HCT116 (cell line): ENCODE results near the gene OR8G5. TPM values are rescaled to one million over a fixed set of nuclear protein-coding genes. Genes with fewer than 3 reads are reported as not detected.

Source experiments
- ATAC-seq: fragments of 200-7000 bp; cut with Tn5 transposase; 2 replicates; pipeline ENCODE4 v1.9.1; 2020; ENCODE audit warnings: mild to moderate bottlenecking, moderate library complexity
- Bru-seq: library from RNA; stranded (reverse); fragments of 400-500 nt; gene quantifications from one replicate; lab custom pipeline; 2021; lab: Mats Ljungman, UMichigan
- BruChase-seq, 2 experiments: library from RNA; stranded (reverse); fragments of 400-500 nt; gene quantifications; one replicate each; lab custom pipeline; 2021; lab: Mats Ljungman, UMichigan
- BruUV-seq: library from RNA; stranded (reverse); fragments of 400-500 nt; replicated peaks from 2 replicates; lab custom pipeline; 2021; lab: Mats Ljungman, UMichigan
- CTCF ChIA-PET: fragments of 300-600 bp; sonication (Branson Sonifier 250); formaldehyde crosslinking; loops from one replicate; lab custom pipeline; 2021; ENCODE audit warnings: antibody characterized with exemption; lab: Charles Lee
- POLR2A ChIA-PET: fragments of 300-600, 350-600 bp; sonication (Branson Sonifier 250); formaldehyde crosslinking; loops from one replicate; lab custom pipeline; 2021; ENCODE audit warnings: antibody characterized with exemption; lab: Charles Lee
- RAD21 ChIA-PET, 2 experiments: fragments of 300-600 bp; sonication (Branson Sonifier 250); formaldehyde crosslinking; loops; one replicate each; lab custom pipeline; 2023; ENCODE audit warnings: low total read pairs in 2 of 2; ENCODE audit not compliant: uncharacterized antibody in 2 of 2, unreplicated experiment in 2 of 2, low non-redundant PET in 1 of 2; lab: Charles Lee
- DNase-seq: peaks from one replicate; pipeline ENCODE4 v3.0.0-alpha.2; 2010; ENCODE audit warnings: low read depth, low spot score
- H2AFZ ChIP-seq: fragments of 200-600 bp; shearing (Covaris generic), sonication (generic); 2 replicates; pipeline ENCODE4 v1.6.1; 2017; ENCODE audit warnings: low read depth, mixed run types, mixed read lengths, antibody characterized with exemption, low read length; ENCODE audit not compliant: poor library complexity, severe bottlenecking
- H3K27ac ChIP-seq: 2 replicates; pipeline ENCODE4 v1.5.1; 2012; ENCODE audit warnings: low read depth, low read length
- H3K27me3 ChIP-seq: fragments of 200-600 bp; sonication (generic); 2 replicates; pipeline ENCODE4 v1.6.1; 2016; ENCODE audit warnings: mixed run types, low read length, mixed read lengths; ENCODE audit not compliant: insufficient read depth
- H3K36me3 ChIP-seq, 2 experiments: fragments of 200-500 bp in 1 of 2; fragments of 200-600 bp in 1 of 2; sonication (Bioruptor generic) in 1 of 2; sonication (generic) in 1 of 2; 2 replicates each; pipeline versions ENCODE4 v1.5.1 to v1.6.1; 2014 to 2016; ENCODE audit warnings: low read length in 2 of 2, inconsistent platforms in 1 of 2, mixed read lengths in 1 of 2, mixed run types in 1 of 2; ENCODE audit not compliant: insufficient read depth in 2 of 2, control insufficient read depth in 1 of 2
- H3K4me1 ChIP-seq, 2 experiments: fragments of 200-600 bp in 1 of 2; sonication (generic) in 1 of 2; 2 replicates each; pipeline versions ENCODE4 v1.5.1 to v1.6.1; 2012 to 2017; ENCODE audit warnings: low read length in 2 of 2, inconsistent platforms in 1 of 2, mild to moderate bottlenecking in 1 of 2, mixed read lengths in 1 of 2, mixed run types in 1 of 2, moderate library complexity in 1 of 2; ENCODE audit not compliant: insufficient read depth in 2 of 2, control insufficient read depth in 1 of 2
- H3K4me2 ChIP-seq: fragments of 200-600 bp; sonication (generic); 2 replicates; pipeline ENCODE4 v1.6.1; 2017; ENCODE audit warnings: mixed run types, low read length, mixed read lengths
- H3K4me3 ChIP-seq, 2 experiments: fragments of 200-600 bp in 1 of 2; sonication (generic) in 1 of 2; replicated peaks in 1 of 2; 2 replicates each; pipeline ENCODE4 v1.5.1; 2011 to 2016; ENCODE audit warnings: low read length in 2 of 2, control low read depth in 1 of 2, low read depth in 1 of 2, mild to moderate bottlenecking in 1 of 2, mixed read lengths in 1 of 2, mixed run types in 1 of 2
- H3K79me2 ChIP-seq: fragments of 200-600 bp; sonication (generic); 2 replicates; pipeline ENCODE4 v1.6.1; 2017; ENCODE audit warnings: mild to moderate bottlenecking, mixed run types, low read length, moderate library complexity, mixed read lengths; ENCODE audit not compliant: insufficient read depth
- H3K9ac ChIP-seq: fragments of 200-600 bp; sonication (generic); 2 replicates; pipeline ENCODE4 v1.6.1; 2016; ENCODE audit warnings: low read length, mixed read lengths
- H3K9me2 ChIP-seq: fragments of 200-600 bp; sonication (generic), shearing (Covaris generic); 2 replicates; pipeline ENCODE4 v1.6.1; 2017; ENCODE audit warnings: mixed run types, mild to moderate bottlenecking, moderate library complexity; ENCODE audit not compliant: insufficient read depth
- H3K9me3 ChIP-seq, 2 experiments: fragments of 200-500 bp in 1 of 2; fragments of 200-600 bp in 1 of 2; sonication (Bioruptor generic) in 1 of 2; sonication (generic) in 1 of 2; 2 replicates each; pipeline ENCODE4 v1.6.1; 2014 to 2017; ENCODE audit warnings: low read length in 2 of 2, mixed read lengths in 2 of 2, inconsistent platforms in 1 of 2, low read depth in 1 of 2, mild to moderate bottlenecking in 1 of 2, mixed run types in 1 of 2, moderate library complexity in 1 of 2; ENCODE audit not compliant: control insufficient read depth in 1 of 2, insufficient read depth in 1 of 2
- H4K20me1 ChIP-seq: fragments of 200-600 bp; sonication (generic), shearing (Covaris generic); 2 replicates; pipeline ENCODE4 v1.6.1; 2017; ENCODE audit warnings: mixed run types, mild to moderate bottlenecking, moderate library complexity; ENCODE audit not compliant: insufficient read depth
- CTCF ChIP-seq, 3 experiments: fragments of 200-600 bp in 1 of 3; sonication (generic) in 1 of 3; IDR thresholded peaks in 2 of 3; conservative IDR thresholded peaks in 1 of 3; 2 replicates each; pipeline ENCODE4 v1.5.1; 2012 to 2017; ENCODE audit warnings: low read depth in 2 of 3, low read length in 2 of 3, antibody characterized with exemption in 1 of 3, borderline replicate concordance in 1 of 3, control low read depth in 1 of 3, mild to moderate bottlenecking in 1 of 3, mixed read lengths in 1 of 3, mixed run types in 1 of 3, moderate library complexity in 1 of 3; ENCODE audit not compliant: insufficient read depth in 1 of 3
- EGR1 ChIP-seq: IDR thresholded peaks from 2 replicates; pipeline ENCODE4 v1.6.1; 2012; ENCODE audit warnings: low read depth
- ELF1 ChIP-seq: IDR thresholded peaks from 2 replicates; pipeline ENCODE4 v1.6.1; 2012; ENCODE audit warnings: low read depth, borderline replicate concordance
- EZH2 ChIP-seq: fragments of 200-600 bp; sonication (generic); IDR thresholded peaks from 2 replicates; pipeline ENCODE4 v1.6.1; 2017; ENCODE audit warnings: antibody characterized with exemption, mixed run types
- EZH2phosphoT487 ChIP-seq: fragments of 200-600 bp; IDR thresholded peaks from 2 replicates; pipeline ENCODE4 v1.6.1; 2018; ENCODE audit warnings: antibody characterized with exemption, borderline replicate concordance
- FOSL1 ChIP-seq: IDR thresholded peaks from 2 replicates; pipeline ENCODE4 v1.6.1; 2012; ENCODE audit warnings: low read depth
- JUND ChIP-seq: IDR thresholded peaks from 2 replicates; pipeline ENCODE4 v1.6.1; 2012
- MAX ChIP-seq: IDR thresholded peaks from 2 replicates; pipeline ENCODE4 v1.6.1; 2012
- POLR2A ChIP-seq: IDR thresholded peaks from 2 replicates; pipeline ENCODE4 v1.7.0; 2011; ENCODE audit warnings: borderline replicate concordance; ENCODE audit not compliant: insufficient read depth, insufficient read length; ENCODE audit errors: extremely low read depth
- POLR2AphosphoS5 ChIP-seq: IDR thresholded peaks from 2 replicates; pipeline ENCODE4 v1.6.1; 2011; ENCODE audit warnings: mild to moderate bottlenecking, low read depth, low read length, moderate library complexity
- RAD21 ChIP-seq: IDR thresholded peaks from 2 replicates; pipeline ENCODE4 v1.6.1; 2012; ENCODE audit warnings: low read depth, mild to moderate bottlenecking
- REST ChIP-seq: IDR thresholded peaks from 2 replicates; pipeline ENCODE4 v1.6.1; 2012; ENCODE audit warnings: low read depth
- SIN3A ChIP-seq: IDR thresholded peaks from 2 replicates; pipeline ENCODE4 v1.6.1; 2012; ENCODE audit warnings: low read depth
- SP1 ChIP-seq: IDR thresholded peaks from 2 replicates; pipeline ENCODE4 v1.6.1; 2012; ENCODE audit warnings: low read depth
- SRF ChIP-seq: IDR thresholded peaks from 2 replicates; pipeline ENCODE4 v1.6.1; 2012; ENCODE audit warnings: low read depth
- TCF7L2 ChIP-seq: IDR thresholded peaks from 2 replicates; pipeline ENCODE4 v1.7.0; 2011; ENCODE audit warnings: borderline replicate concordance, inconsistent platforms; ENCODE audit not compliant: insufficient read depth, insufficient read length; ENCODE audit errors: extremely low read depth
- YY1 ChIP-seq: IDR thresholded peaks from 2 replicates; pipeline ENCODE4 v1.6.1; 2011; ENCODE audit warnings: low read length, low read depth, moderate library complexity, mild to moderate bottlenecking; ENCODE audit not compliant: insufficient replicate concordance; ENCODE audit errors: extremely low read depth
- ZBTB33 ChIP-seq: IDR thresholded peaks from 2 replicates; pipeline ENCODE4 v1.6.1; 2011; ENCODE audit warnings: mild to moderate bottlenecking, low read length, moderate library complexity; ENCODE audit not compliant: insufficient replicate concordance; ENCODE audit errors: extremely low read depth
- ZFX ChIP-seq: fragments of 450-650 bp; IDR thresholded peaks from 2 replicates; pipeline ENCODE4 v1.6.1; 2017
- ZNF274 ChIP-seq: fragments of 200-500 bp; sonication (Bioruptor generic); IDR thresholded peaks from 2 replicates; pipeline ENCODE4 v1.6.1; 2014; ENCODE audit warnings: mild to moderate bottlenecking, low read depth, low read length, inconsistent platforms
- intact Hi-C: fragments of 100-400 bp; cut with micrococcal nuclease; formaldehyde crosslinking; loops from 2 replicates; pipeline ENCODE4 v1.10.0; 2022
- long read RNA-seq: library from polyadenylated mRNA; unstranded; transcript quantifications from one replicate; pipeline ENCODE4 v2.0.0, GENCODE V29; 2021; ENCODE audit not compliant: unreplicated experiment
- polyA plus RNA-seq: library from polyadenylated mRNA; unstranded; fragments of >200 nt; gene quantifications from 2 replicates; pipeline ENCODE4 v1.2.1, GENCODE V29; 2012; ENCODE audit warnings: missing spikeins
- total RNA-seq: library from RNA; stranded (reverse); gene quantifications from one replicate; pipeline ENCODE4 v1.2.1, GENCODE V29; 2021; ENCODE audit not compliant: unreplicated experiment

OR8G5 gene
- total RNA-seq (not detected), Bru-seq, nascent RNA (not detected), BruChase-seq, experiment 1, labeled RNA remaining after a 6-hour chase (not detected), BruChase-seq, experiment 2, labeled RNA remaining after a 2-hour chase (not detected)
- polyA plus RNA-seq: not detected in 2 replicates
- long read RNA-seq: 0 reads

- ChIA-PET CTCF (no interaction called here), RAD21 (no interaction called here), POLR2A (no interaction called here)
- Histone ChIP-seq H3K4me3 (no peak within 1 kb of the TSS), H4K20me1 (no peaks in the 10 kb centered on the region; the same call in 1 of the 2 replicates), H3K9me2 (no peaks in the 10 kb centered on the region), H3K9ac (no peak within 1 kb of the TSS), H3K27me3 (peaks cover 58% of the 10 kb centered on the region), H3K9me3 (no peaks in the 10 kb centered on the region), H3K79me2 (no peaks in the 10 kb centered on the region), H3K4me2 (no peak within 1 kb of the TSS), H3K36me3 (no peaks in the 10 kb centered on the region), H3K27ac (no peak within 1 kb of the TSS), H2AFZ (no peak within 1 kb of the TSS), H3K4me1 (no peaks in the 10 kb centered on the region)
- DNase-seq: no peak
- intact Hi-C loops: no loop called here
- no peak for ATAC-seq
- TF ChIP-seq REST: no peak
- TF ChIP-seq ZFX: no peak
- no peak for TF ChIP-seq ZNF274
- no peak for TF ChIP-seq TCF7L2
- no peak for TF ChIP-seq EZH2phosphoT487
- no peak for TF ChIP-seq MAX
- TF ChIP-seq SP1: no peak
- no peak for TF ChIP-seq RAD21
- TF ChIP-seq EGR1: no peak
- TF ChIP-seq SIN3A: no peak
- no peak for TF ChIP-seq CTCF (IDR thresholded peaks at IDR 0.05 in 2 of 3, conservative IDR thresholded peaks at IDR 0.05 in 1 of 3; ENCODE audit: borderline replicate concordance in 1 of 3, insufficient read depth in 1 of 3, low read depth in 2 of 3, low read length in 2 of 3)
- no peak for TF ChIP-seq POLR2A
- no peak for TF ChIP-seq SRF
- TF ChIP-seq ELF1: no peak
- no peak for TF ChIP-seq YY1
- TF ChIP-seq FOSL1: no peak
- no peak for TF ChIP-seq ZBTB33
- no peak for TF ChIP-seq JUND
- TF ChIP-seq EZH2: no peak
- TF ChIP-seq POLR2AphosphoS5: no peak
- no TSS peak for BruUV-seq
These were observed at the start of gene OR8G5 for GRCh38 chr11:124256076-124256475. Gene OR8G5, plus strand, starts transcription at chr11:124256376. Its CDS starts 8,556 bp downstream, at chr11:124264932.
